Astrocyte (in vitro differentiated cells and primary cell): ENCODE results near the gene UNC5B. TPM values are rescaled to one million over a fixed set of nuclear protein-coding genes. Genes with fewer than 3 reads are reported as not detected.
A peak's percentile ranks its signal among the peaks of the same experiment; 100 is the strongest.

Experiments
- DNase-seq: peaks from one replicate; pipeline ENCODE4 v3.0.0-alpha.2; 2010; ENCODE audit warnings: low read depth
- FAIRE-seq: peaks from 2 replicates; lab custom pipeline; 2011; peaks lifted over from hg19 to GRCh38; lab: Jason Lieb, UNC
- H2AFZ ChIP-seq: 2 replicates; pipeline ENCODE4 v1.6.0; 2012; ENCODE audit warnings: low read depth, low read length, inconsistent platforms
- H3K27ac ChIP-seq: 2 replicates; pipeline ENCODE4 v1.5.1; 2011; ENCODE audit warnings: low read depth, low read length, inconsistent platforms
- H3K27me3 ChIP-seq: 2 replicates; pipeline ENCODE4 v1.6.0; 2011; ENCODE audit warnings: low read length, inconsistent platforms; ENCODE audit not compliant: insufficient read depth
- H3K36me3 ChIP-seq: 2 replicates; pipeline ENCODE4 v1.5.1; 2011; ENCODE audit warnings: low read length, inconsistent platforms; ENCODE audit not compliant: insufficient read depth
- H3K4me1 ChIP-seq: 2 replicates; pipeline ENCODE4 v1.5.1; 2011; ENCODE audit warnings: low read length, inconsistent platforms; ENCODE audit not compliant: insufficient read depth
- H3K4me2 ChIP-seq: 2 replicates; pipeline ENCODE4 v1.6.0; 2012; ENCODE audit warnings: low read length, inconsistent platforms
- H3K4me3 ChIP-seq: 2 replicates; pipeline ENCODE4 v1.5.1; 2011; ENCODE audit warnings: low read depth, mild to moderate bottlenecking, low read length, inconsistent platforms; ENCODE audit not compliant: insufficient read depth
- H3K79me2 ChIP-seq: 2 replicates; pipeline ENCODE4 v1.6.0; 2012; ENCODE audit warnings: mild to moderate bottlenecking, low read length, inconsistent platforms; ENCODE audit not compliant: insufficient read depth
- H3K9ac ChIP-seq: 2 replicates; pipeline ENCODE4 v1.6.0; 2012; ENCODE audit warnings: mild to moderate bottlenecking, low read length, inconsistent platforms
- H3K9me3 ChIP-seq: 2 replicates; pipeline ENCODE4 v1.5.1; 2012; ENCODE audit warnings: low read depth, mild to moderate bottlenecking, low read length, inconsistent platforms; ENCODE audit not compliant: insufficient read depth
- H4K20me1 ChIP-seq: 2 replicates; pipeline ENCODE4 v1.6.0; 2012; ENCODE audit warnings: low read length, inconsistent platforms; ENCODE audit not compliant: insufficient read depth
- H3K27ac Mint-ChIP-seq: one replicate; pipeline ENCODE4 v1.8.0; 2021; ENCODE audit warnings: mild to moderate bottlenecking, mixed read lengths; ENCODE audit not compliant: unreplicated experiment
- H3K27me3 Mint-ChIP-seq: one replicate; pipeline ENCODE4 v1.8.0; 2021; ENCODE audit warnings: low read depth, mixed read lengths; ENCODE audit not compliant: unreplicated experiment
- H3K36me3 Mint-ChIP-seq: one replicate; pipeline ENCODE4 v1.8.0; 2021; ENCODE audit warnings: low read depth, mixed read lengths; ENCODE audit not compliant: unreplicated experiment
- H3K4me1 Mint-ChIP-seq: one replicate; pipeline ENCODE4 v1.8.0; 2021; ENCODE audit warnings: low read depth, mixed read lengths; ENCODE audit not compliant: unreplicated experiment
- H3K4me3 Mint-ChIP-seq: one replicate; pipeline ENCODE4 v1.8.0; 2021; ENCODE audit warnings: mild to moderate bottlenecking, moderate library complexity, mixed read lengths; ENCODE audit not compliant: unreplicated experiment
- H3K9me3 Mint-ChIP-seq: one replicate; pipeline ENCODE4 v1.8.0; 2021; ENCODE audit warnings: mild to moderate bottlenecking, mixed read lengths; ENCODE audit not compliant: unreplicated experiment
- CTCF ChIP-seq: IDR thresholded peaks from 2 replicates; pipeline ENCODE4 v1.5.1; 2011; ENCODE audit warnings: low read depth, mild to moderate bottlenecking, inconsistent platforms, low read length, moderate library complexity; ENCODE audit not compliant: insufficient read depth
- EZH2 ChIP-seq: IDR thresholded peaks from 2 replicates; pipeline ENCODE4 v1.6.1; 2012; ENCODE audit warnings: mild to moderate bottlenecking, low read length, inconsistent platforms; ENCODE audit not compliant: insufficient read depth
- total RNA-seq: library from RNA; stranded (reverse); gene quantifications from 2 replicates; pipeline ENCODE4 v1.2.1, GENCODE V29; 2021

The UNC5B gene
- total RNA-seq, 1 donor from 2014 or later: 15.0 TPM

- Mint-ChIP-seq H3K27me3 (peaks cover 45% of the 10 kb centered on the region), H3K4me3 (no peak overlapping the region), H3K27ac (no peak overlapping the region), H3K4me1 (peaks cover 4% of the 10 kb centered on the region), H3K36me3 (peaks cover 3% of the 10 kb centered on the region), H3K9me3 (no peaks in the 10 kb centered on the region)
- Histone ChIP-seq H3K9me3 (no peaks in the 10 kb centered on the region), H3K4me3 (no peak overlapping the region), H3K4me2 (no peak overlapping the region), H3K27me3 (peaks cover 12% of the 10 kb centered on the region), H3K9ac (no peak overlapping the region), H2AFZ (peak overlapping the region; percentile 55), H3K79me2 (no peaks in the 10 kb centered on the region), H4K20me1 (no peaks in the 10 kb centered on the region), H3K27ac (no peak overlapping the region), H3K36me3 (no peaks in the 10 kb centered on the region), H3K4me1 (peaks cover 7% of the 10 kb centered on the region)
- TF ChIP-seq CTCF (no peak), EZH2 (no peak)
- FAIRE-seq (no peak), DNase-seq (peak; percentile 56)
Observed at GRCh38 chr10:71312811-71313789, 100.7 kb downstream of the UNC5B start.

- Mint-ChIP-seq H3K27me3 (peaks cover 41% of the 10 kb centered on the region), H3K36me3 (peaks cover 2% of the 10 kb centered on the region), H3K4me1 (peaks cover 4% of the 10 kb centered on the region), H3K27ac (no peak overlapping the region), H3K4me3 (no peak overlapping the region), H3K9me3 (no peaks in the 10 kb centered on the region)
- Histone ChIP-seq H3K27me3 (peaks cover 12% of the 10 kb centered on the region), H3K9me3 (no peaks in the 10 kb centered on the region), H3K27ac (no peak overlapping the region), H3K36me3 (no peaks in the 10 kb centered on the region), H3K9ac (peak overlapping the region; percentile 50), H2AFZ (peak overlapping the region; percentile 54), H3K4me2 (peak overlapping the region; percentile 74), H4K20me1 (no peaks in the 10 kb centered on the region), H3K4me3 (no peak overlapping the region), H3K4me1 (peaks cover 7% of the 10 kb centered on the region), H3K79me2 (no peaks in the 10 kb centered on the region)
- TF ChIP-seq CTCF (peak; percentile 58), EZH2 (no peak)
- DNase-seq (no peak), FAIRE-seq (no peak)
Observed at GRCh38 chr10:71314028-71314693, 101.8 kb downstream of the UNC5B start.
